ENCODE measurements around the gene ABR. TPM values are rescaled to one million over a fixed set of nuclear protein-coding genes. Genes with fewer than 3 reads are reported as not detected.

Gene ABR
- total RNA-seq, 1 donor = 156 TPM

DNA sequence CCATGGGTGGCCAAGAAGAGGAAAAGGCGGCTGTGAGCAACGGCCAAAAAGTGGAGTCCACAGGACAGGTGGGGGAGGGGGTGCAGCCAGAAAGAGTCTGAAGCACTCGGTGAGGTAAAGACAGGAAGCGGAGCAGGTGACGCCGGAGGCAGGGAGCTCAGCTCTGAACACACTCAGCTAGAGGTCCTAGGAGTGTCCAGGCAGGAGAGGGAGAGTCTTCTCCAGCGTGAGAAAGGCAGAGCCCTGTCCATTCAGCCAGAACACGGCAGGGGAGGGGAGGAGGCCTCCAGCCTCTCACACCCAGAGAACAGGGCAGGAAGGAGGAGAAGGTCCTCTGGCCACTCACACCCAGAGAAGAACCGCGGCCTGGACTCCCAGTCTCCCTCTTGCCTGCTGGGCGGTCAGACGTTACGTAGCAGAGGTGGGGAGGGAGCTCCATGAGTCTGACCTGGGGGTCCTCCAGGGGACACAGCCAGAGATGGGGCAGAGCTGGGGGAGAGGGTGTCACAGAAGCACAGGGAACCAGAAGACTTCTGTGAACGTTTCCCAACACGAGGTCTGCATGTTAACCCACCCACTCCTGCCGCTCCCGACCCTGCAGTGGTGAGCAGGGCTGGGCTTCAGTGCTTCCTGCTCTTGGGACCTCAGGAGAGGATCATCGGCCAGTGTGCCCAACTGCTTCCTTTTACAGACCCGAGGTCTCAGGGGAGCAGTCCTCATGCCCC, 89.2 kb downstream of the ABR start:
- Histone ChIP-seq H3K4me3 (ENCODE audit: insufficient read depth, low read length) (no peak overlapping the region), H2AFZ (ENCODE audit: low read length) (no peak overlapping the region), H4K20me1 (ENCODE audit: insufficient read depth, low read length) (peaks cover 16% of the 10 kb centered on the region), H3K4me1 (ENCODE audit: insufficient read depth, low read length) (peaks cover 8% of the 10 kb centered on the region), H3K27me3 (ENCODE audit: insufficient read depth, low read length) (no peaks in the 10 kb centered on the region), H3K9me3 (ENCODE audit: low read depth, low read length) (no peaks in the 10 kb centered on the region), H3K4me2 (ENCODE audit: insufficient read depth, low read length) (no peak overlapping the region), H3K36me3 (ENCODE audit: insufficient read depth, low read length) (peaks cover 28% of the 10 kb centered on the region), H3K27ac (ENCODE audit: low read depth, low read length) (no peak overlapping the region), H3K79me2 (ENCODE audit: insufficient read depth, low read length) (peaks cover 23% of the 10 kb centered on the region)
- peak; percentile 58 for DNase-seq (ENCODE audit: insufficient read length, low spot score, missing footprints)
- TF ChIP-seq, protein P1, sequence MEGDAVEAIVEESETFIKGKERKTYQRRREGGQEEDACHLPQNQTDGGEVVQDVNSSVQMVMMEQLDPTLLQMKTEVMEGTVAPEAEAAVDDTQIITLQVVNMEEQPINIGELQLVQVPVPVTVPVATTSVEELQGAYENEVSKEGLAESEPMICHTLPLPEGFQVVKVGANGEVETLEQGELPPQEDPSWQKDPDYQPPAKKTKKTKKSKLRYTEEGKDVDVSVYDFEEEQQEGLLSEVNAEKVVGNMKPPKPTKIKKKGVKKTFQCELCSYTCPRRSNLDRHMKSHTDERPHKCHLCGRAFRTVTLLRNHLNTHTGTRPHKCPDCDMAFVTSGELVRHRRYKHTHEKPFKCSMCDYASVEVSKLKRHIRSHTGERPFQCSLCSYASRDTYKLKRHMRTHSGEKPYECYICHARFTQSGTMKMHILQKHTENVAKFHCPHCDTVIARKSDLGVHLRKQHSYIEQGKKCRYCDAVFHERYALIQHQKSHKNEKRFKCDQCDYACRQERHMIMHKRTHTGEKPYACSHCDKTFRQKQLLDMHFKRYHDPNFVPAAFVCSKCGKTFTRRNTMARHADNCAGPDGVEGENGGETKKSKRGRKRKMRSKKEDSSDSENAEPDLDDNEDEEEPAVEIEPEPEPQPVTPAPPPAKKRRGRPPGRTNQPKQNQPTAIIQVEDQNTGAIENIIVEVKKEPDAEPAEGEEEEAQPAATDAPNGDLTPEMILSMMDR (IDR thresholded peaks at IDR 0.05; ENCODE audit: extremely low read depth, low read depth, low read length) = no peak

- peaks cover 27% of the 10 kb centered on the region for H3K36me3 ChIP-seq (ENCODE audit: insufficient read depth, low read length)
- DNase-seq (ENCODE audit: insufficient read length, low spot score, missing footprints) = peak; percentile 51
- no peaks in the 10 kb centered on the region for H3K9me3 ChIP-seq (ENCODE audit: low read depth, low read length)
- H3K79me2 ChIP-seq (ENCODE audit: insufficient read depth, low read length) = peaks cover 18% of the 10 kb centered on the region
- no peak overlapping the region for H3K4me3 ChIP-seq (ENCODE audit: insufficient read depth, low read length)
- peaks cover 11% of the 10 kb centered on the region for H4K20me1 ChIP-seq (ENCODE audit: insufficient read depth, low read length)
- no peak overlapping the region for H2AFZ ChIP-seq (ENCODE audit: low read length)
- no peaks in the 10 kb centered on the region for H3K27me3 ChIP-seq (ENCODE audit: insufficient read depth, low read length)
- peaks cover 8% of the 10 kb centered on the region for H3K4me1 ChIP-seq (ENCODE audit: insufficient read depth, low read length)
- TF ChIP-seq, protein P1 (IDR thresholded peaks at IDR 0.05; ENCODE audit: extremely low read depth, low read depth, low read length) = no peak
- H3K4me2 ChIP-seq (ENCODE audit: insufficient read depth, low read length) = no peak overlapping the region
- no peak overlapping the region for H3K27ac ChIP-seq (ENCODE audit: low read depth, low read length)
Measured at GRCh38 chr17:1089915-1090314, 89.9 kb downstream of the ABR start.

DNA sequence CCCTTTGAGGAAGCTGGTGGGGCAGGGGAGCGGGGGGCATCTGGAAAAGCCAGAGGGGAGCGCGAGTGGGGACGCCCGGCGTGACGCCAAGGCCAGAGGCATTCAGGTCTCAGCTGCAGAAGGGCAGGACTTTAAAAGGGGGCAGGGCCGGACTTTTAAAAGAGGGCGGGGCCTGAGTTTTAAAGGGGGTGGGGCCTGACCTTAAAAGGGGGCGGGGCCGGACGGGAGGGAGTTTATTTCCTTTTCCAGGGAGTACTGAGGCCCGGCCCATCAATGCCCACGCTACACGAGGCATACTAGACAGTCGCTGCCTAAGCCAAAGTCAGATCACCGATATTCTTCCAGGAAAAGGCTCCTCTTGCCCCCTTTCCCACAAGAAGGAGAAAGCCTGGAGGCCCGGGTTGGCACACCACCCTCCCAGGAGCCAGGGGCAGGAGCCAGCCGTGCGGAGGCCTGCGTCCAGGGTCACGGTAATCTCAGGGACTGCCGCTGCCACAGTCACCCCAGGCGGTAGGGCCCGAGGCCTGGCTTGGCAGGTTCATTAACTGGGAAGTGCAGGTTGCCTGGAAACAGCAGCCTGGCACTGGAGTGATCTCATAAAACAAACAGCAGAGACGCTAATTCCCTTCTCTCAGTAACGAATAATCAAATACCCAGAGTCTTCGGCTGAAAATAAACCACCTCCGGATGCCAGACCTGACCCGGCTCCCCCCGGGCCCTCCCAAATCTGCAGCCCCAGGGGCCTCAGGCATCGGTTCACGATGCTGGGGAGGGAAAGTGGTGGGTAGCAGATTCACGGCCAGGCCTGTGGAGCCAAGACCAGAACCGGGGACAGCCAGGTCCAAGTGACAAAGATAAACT, 92.2 kb downstream of the ABR start:
- Histone ChIP-seq H3K4me2 (ENCODE audit: insufficient read depth, low read length) (peak overlapping the region; percentile 27), H3K4me1 (ENCODE audit: insufficient read depth, low read length) (peaks cover 8% of the 10 kb centered on the region), H3K4me3 (ENCODE audit: insufficient read depth, low read length) (peak overlapping the region; percentile 35), H4K20me1 (ENCODE audit: insufficient read depth, low read length) (peaks cover 5% of the 10 kb centered on the region), H3K27me3 (ENCODE audit: insufficient read depth, low read length) (no peaks in the 10 kb centered on the region), H3K9me3 (ENCODE audit: low read depth, low read length) (no peaks in the 10 kb centered on the region), H3K27ac (ENCODE audit: low read depth, low read length) (peak overlapping the region; percentile 63), H2AFZ (ENCODE audit: low read length) (no peak overlapping the region), H3K79me2 (ENCODE audit: insufficient read depth, low read length) (peaks cover 9% of the 10 kb centered on the region), H3K36me3 (ENCODE audit: insufficient read depth, low read length) (peaks cover 19% of the 10 kb centered on the region)
- peak; percentile 97 for DNase-seq (ENCODE audit: insufficient read length, low spot score, missing footprints)
- TF ChIP-seq, protein P1 (IDR thresholded peaks at IDR 0.05; ENCODE audit: extremely low read depth, low read depth, low read length) = no peak
